HG03575 (cell line): Measurements from ENCODE around the gene COASY.

ENCODE experiments used
- ATAC-seq: cut with Tn5 transposase; IDR thresholded peaks from one replicate; pipeline ENCODE4 v1.9.1; 2021; ENCODE audit not compliant: unreplicated experiment, insufficient number of reproducible peaks, low FRiP score; ENCODE audit errors: extremely low read depth

COASY gene

GRCh38 chr17:42561897-42562387 lies at the start of gene COASY:
COASY (plus strand) TSS chr17:42562148; CDS start chr17:42562623, 475 bp downstream.
- ATAC-seq: no peak

DNA sequence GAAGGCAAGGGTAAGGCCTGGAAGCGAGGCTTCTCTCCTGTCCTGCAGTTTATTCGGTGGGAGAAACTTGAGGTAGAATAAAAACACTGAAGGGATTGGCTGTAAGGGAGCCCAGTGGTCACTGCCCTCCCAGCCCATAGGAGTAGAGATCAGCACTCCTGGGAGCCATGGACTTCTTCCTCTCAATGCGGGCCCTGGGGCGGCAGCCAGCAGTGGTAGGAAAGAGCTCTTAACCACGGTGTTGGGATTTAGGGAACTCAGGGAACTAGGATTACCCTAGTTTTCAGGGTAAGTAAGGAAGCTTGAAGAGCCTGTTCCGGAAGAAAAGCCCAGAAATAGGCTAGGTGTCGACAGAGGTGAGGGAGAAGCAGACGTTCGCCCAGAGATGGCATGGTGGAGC lies 49.7 kb upstream of the COASY start:
- no peak for ATAC-seq

- no peak for ATAC-seq
Measured at GRCh38 chr17:42512733-42513251, 49.2 kb upstream of the COASY start.

- ATAC-seq: no peak
Measured at GRCh38 chr17:42513686-42514085, 48.3 kb upstream of the COASY start.

- ATAC-seq: no peak
Measured at GRCh38 chr17:42514279-42514678, 47.7 kb upstream of the COASY start.

DNA sequence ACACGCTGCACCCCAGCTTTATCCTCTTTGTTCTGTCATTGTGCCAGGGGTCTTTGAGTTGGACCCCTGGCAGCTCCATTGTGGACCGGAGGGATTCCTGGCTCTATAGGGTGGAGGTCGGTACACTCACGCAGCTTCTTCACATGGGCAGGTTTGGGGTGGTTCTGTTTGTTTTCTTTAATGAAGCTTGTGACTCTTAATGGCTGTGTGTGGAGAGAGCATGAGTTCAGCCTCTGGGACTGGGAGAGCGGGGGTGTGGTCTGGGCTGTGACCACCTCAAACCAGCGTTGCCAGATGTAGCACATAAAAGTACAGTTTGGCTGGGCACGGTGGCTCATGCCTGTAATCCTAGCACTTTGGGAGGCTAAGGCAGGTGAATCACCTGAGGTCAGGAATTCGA lies 47.1 kb upstream of the COASY start:
- no peak for ATAC-seq

GRCh38 chr17:42517516-42517915 lies 44.4 kb upstream of the COASY start:
- no peak for ATAC-seq

- no peak for ATAC-seq
Measured at GRCh38 chr17:42518046-42518754, 43.7 kb upstream of the COASY start.

DNA sequence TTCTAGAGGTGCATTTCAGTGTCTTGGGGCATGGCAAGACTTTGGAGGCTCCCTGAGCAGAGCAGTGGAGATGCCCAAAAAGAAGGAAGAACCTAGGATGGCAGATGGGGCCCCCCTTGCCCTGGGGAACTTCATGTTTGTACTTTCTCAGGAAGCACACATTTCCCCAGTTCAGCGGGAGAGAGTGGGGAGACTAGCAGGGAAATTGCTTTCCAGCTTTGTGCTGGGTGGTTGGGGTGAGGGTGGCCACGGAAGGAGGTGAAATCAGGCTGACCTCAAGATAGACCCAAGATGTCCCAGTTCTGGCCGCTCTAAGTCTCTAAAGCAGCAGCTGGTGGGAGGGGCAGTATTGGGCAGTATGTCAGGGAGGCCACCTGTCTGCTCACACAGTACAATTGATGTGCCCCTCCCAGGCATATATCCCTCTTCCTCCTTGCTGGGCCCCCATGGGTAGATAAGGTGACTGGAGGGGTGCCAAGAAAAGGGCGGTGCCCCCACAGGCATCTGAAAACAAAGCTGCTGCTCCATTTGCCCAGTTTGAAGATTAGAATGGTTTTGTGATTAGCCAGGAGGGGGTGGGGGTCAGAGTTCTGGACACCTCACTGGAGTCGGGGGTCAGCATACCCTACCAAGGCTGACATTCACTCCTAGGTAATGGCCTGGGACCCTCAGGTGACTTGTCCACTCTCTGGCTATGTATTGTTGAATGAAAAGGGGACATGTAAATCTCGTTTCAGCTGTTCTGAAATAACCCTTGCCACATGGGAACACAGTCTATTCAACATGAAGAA lies 43.0 kb upstream of the COASY start:
- no peak for ATAC-seq

GRCh38 chr17:42519546-42520491 lies 42.1 kb upstream of the COASY start:
- ATAC-seq: no peak

- no peak for ATAC-seq
Measured at GRCh38 chr17:42520540-42520951, 41.4 kb upstream of the COASY start.

GRCh38 chr17:42521036-42521435 lies 40.9 kb upstream of the COASY start:
- ATAC-seq: no peak

- no peak for ATAC-seq
Measured at GRCh38 chr17:42521666-42522262, 40.2 kb upstream of the COASY start.

GRCh38 chr17:42522263-42522790 lies 39.6 kb upstream of the COASY start:
- no peak for ATAC-seq

DNA sequence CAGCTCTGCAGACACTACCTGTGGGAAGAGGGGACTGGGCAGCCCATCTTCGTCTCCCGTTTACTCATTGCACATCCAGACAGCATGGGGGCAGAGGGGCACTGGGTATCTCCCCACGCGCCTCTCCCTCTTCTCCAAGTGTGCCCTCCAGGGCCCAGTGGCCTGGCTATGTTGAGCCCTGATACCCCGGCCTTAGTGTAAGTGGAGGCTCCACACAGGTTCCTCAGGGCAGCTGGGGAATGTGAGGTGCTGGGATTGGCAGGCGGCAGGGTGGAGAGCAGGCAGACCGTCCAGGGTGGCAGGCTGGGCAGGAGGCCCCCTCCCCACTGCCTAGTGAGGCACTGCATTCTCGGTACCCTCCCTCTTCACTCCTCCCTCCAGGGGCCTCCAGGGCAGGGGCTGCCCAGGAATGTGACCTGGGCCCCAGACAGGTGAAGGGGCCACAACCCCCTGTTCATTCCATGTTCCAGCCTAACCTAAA lies 39.1 kb upstream of the COASY start:
- ATAC-seq: no peak

DNA sequence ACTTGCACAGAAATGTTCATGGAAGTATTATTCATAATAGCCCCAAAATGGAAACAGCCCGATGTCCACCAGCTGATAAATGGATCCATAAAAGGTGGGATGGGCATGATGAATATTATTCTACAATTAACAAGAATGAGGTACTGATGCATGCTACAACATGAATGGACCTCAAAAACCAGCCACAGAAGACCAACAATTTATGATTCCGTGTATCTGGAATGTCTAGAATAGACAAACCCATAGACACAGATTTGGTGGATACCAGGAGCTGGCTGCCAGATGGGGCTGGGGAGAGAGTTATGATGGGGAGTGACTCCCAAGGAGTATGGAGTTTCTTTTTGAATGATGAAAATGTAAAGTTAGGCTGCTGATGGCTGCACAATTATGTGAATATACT lies 36.7 kb upstream of the COASY start:
- ATAC-seq: no peak

DNA sequence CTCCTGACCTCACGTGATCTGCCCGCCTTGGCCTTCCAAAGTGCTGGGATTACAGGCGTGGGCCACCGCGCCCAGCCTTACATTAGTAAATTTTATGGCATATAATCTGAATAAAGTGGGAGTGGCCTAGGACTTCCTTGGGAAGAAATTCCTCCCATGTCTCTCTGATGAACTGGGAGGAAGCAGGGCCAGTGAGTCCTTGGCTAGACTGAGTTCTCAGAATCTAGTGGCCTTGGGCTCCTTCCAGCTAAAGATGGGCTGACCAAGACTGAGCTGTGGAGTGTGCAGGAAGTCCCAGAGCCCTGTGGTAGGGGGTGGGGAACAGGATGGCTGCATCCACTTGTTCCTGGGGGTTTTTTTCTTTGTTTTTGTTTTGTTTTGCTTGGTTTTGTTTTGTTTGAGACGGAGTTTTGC lies 35.9 kb upstream of the COASY start:
- ATAC-seq: no peak

DNA sequence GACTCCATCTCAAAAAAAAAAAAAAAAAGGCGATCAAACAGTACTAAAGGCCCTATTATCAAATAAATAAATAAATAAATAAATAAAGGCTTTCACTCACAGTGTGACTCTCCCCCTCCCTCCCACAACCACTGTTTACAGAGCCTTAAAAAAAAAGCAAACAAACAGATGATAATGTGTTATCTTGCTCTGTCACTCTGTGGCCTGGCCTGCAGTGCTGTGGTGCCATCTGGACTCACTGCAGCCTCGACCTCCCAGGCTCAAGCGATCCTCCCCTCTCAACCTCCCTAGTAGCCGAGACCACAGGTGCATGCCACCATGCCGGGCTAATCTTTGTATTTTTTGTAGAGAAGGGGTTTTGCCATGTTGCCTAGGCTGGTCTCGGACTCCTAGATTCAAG lies 34.0 kb upstream of the COASY start:
- ATAC-seq: no peak
